Psoas muscle (tissue), 8 donors: ENCODE measurements around the gene HOXB5. TPM values are rescaled to one million over a fixed set of nuclear protein-coding genes. Genes with fewer than 3 reads are reported as not detected.

Experiments
- ATAC-seq, 4 donors: fragments of 200-7000 bp; cut with Tn5 transposase; one replicate each; pipeline ENCODE4 v1.9.1; 2020; ENCODE audit warnings: moderate library complexity in 3 of 4, mild to moderate bottlenecking in 2 of 4
- DNase-seq, 2 donors: peaks; one replicate each; pipeline ENCODE4 v3.0.0-alpha.2; 2020
- H3K27ac ChIP-seq: fragments of 200-600 bp; one replicate; pipeline ENCODE4 v1.8.0; 2022
- H3K27me3 ChIP-seq, 3 donors: fragments of 200-600 bp in 1 of 3; one replicate each; pipeline versions ENCODE4 v1.6.1 to v1.8.0; 2013 to 2022; ENCODE audit warnings: low read length in 2 of 3, mild to moderate bottlenecking in 2 of 3, moderate library complexity in 1 of 3; ENCODE audit not compliant: insufficient read depth in 3 of 3
- H3K36me3 ChIP-seq, 2 donors: fragments of 200-600 bp in 1 of 2; one replicate each; pipeline versions ENCODE4 v1.6.1 to v1.8.0; 2013 to 2022; ENCODE audit warnings: low read depth in 1 of 2, mild to moderate bottlenecking in 1 of 2, moderate library complexity in 1 of 2; ENCODE audit not compliant: insufficient read depth in 1 of 2
- H3K4me1 ChIP-seq: fragments of 200-600 bp; one replicate; pipeline ENCODE4 v1.8.0; 2022
- H3K4me3 ChIP-seq: fragments of 200-600 bp; one replicate; pipeline ENCODE4 v1.8.0; 2022; ENCODE audit warnings: mild to moderate bottlenecking
- H3K9me3 ChIP-seq: fragments of 200-600 bp; one replicate; pipeline ENCODE4 v1.8.0; 2022
- CTCF ChIP-seq: fragments of 200-600 bp; IDR thresholded peaks from one replicate; pipeline ENCODE4 v1.8.0; 2022; ENCODE audit warnings: antibody characterized with exemption
- WGBS, 3 donors: extraction: QIAGEN DNeasy Blood & Tissue Kit; methylation state at CpG; one replicate each; pipeline versions ENCODE4 v1.1.6 to v1.1.7; 2013; 5-methylcytosine and 5-hydroxymethylcytosine counted together
- intact Hi-C, 2 donors: fragments of 100-400 bp; cut with DNase I; formaldehyde crosslinking; loops; one replicate each; pipeline versions ENCODE4 v1.11.0 to v1.14.2; 2022
- polyA plus RNA-seq, 3 donors: library from polyadenylated mRNA; stranded (reverse); fragments of 200-250 nt; gene quantifications; one replicate each; pipeline ENCODE4 v1.2.3, GENCODE V29; 2013
- total RNA-seq, 4 donors: library from RNA; stranded (reverse); fragmentation: NEBNext Ultra II Directional in 2 of 4; extraction: Animal tissue kit (Norgen Biotek cat#: 25700) in 2 of 4; gene quantifications; one replicate each; pipeline versions ENCODE4 v1.2.1 to v1.2.4, GENCODE V29; 2021 to 2023
- donor health status: healthy with polysubstance abuse.
- donor health status: DM: no; HTN: no; CAD: no; lungs with moderate emphysema.
- donor health status: Bipolar disorder and iron deficiency.
- donor health status: healthy.
- donor health status: DM: yes; HTN: yes; CAD: no.
- donor health status: DM: no; HTN: no; CAD: no.
- donor health status: DM: no; HTN: no; CAD: no.
- donor health status: DM: yes; HTN: yes; CAD: no.

The HOXB5 gene
- total and polyA plus RNA-seq, 7 donors: 0.03 to 0.71 (median 0.20) TPM; not detected in 1

DNA sequence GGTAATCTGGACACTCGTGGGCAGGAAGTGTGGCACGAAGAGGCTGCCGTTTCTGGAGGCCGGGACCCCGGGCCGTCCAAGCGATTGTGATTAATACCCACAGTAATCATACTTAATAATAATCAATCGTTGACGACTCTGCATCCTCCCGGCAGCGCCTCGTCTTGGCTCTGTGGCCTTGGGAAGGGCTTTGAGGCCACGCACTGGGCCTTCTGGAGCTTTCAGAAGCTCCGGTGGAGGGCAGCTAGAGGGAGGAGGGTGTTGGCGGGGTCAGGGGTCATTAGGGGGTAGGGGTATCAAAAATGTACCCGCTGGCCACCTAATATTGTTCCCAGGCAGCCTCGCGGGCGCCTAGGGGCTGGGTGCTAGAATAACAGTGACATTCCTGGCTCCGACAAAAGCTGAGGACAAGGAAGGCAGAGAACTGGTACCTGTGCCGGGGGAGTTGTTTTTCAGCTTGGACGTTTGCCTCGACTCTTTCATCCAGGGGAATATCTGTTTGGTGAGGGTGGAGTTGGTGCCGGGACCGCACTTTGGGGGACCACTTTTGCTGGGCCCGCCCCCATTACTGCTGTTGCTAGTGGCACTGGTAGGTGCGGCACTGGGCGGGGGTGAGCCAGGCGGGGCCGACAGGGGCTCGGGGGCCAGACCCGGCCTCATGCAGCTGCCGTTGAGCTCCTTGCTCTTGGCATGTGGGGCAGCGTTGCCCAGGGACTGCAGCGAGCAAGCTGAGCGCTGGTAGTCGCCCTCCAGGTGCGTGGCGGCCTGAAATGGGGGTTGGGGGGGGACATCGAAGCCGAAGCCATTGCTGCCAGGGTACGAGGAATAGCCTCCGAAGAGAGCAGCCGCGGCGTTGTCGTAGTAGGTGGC is 41.7 kb downstream of the HOXB5 start:
- H3K27ac ChIP-seq: no peak overlapping the region
- 76 to 77% (median 77%) methylated on average over 47 of the region's 47 CpGs for WGBS, 3 donors
- H3K4me3 ChIP-seq: no peak overlapping the region
- no peak for TF ChIP-seq CTCF
- H3K4me1 ChIP-seq: peaks cover 2% of the 10 kb centered on the region
- ATAC-seq: no peak
- intact Hi-C loops: no loop called here
- H3K36me3 ChIP-seq: peaks cover 0 to 8% of the 10 kb centered on the region in 2 donors
- no peak for DNase-seq
- peaks cover 0 to 8% (median 2%) of the 10 kb centered on the region in 3 donors for H3K27me3 ChIP-seq
- H3K9me3 ChIP-seq: no peaks in the 10 kb centered on the region

DNA sequence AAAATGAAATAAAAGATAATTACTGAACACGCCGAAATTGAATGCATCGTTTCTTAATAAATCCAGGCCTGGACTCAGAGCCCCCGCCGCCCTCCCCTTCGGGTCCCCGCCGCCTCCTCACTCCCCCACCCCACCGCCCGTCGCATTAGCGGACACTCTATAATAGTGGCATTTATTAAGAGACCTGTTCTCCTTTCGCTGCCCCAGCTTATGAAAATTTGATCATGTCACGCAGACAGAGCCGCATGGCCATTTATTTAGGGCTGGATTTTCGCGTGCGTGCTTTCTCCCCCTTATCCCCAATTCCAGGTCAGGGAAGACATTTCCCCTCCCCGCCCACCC is 42.4 kb downstream of the HOXB5 start:
- Histone ChIP-seq H3K4me3 (no peak overlapping the region), H3K4me1 (no peaks in the 10 kb centered on the region), H3K9me3 (no peaks in the 10 kb centered on the region), H3K36me3 (peaks cover 0 to 8% of the 10 kb centered on the region in 2 donors), H3K27me3 (peaks cover 0 to 8% (median 2%) of the 10 kb centered on the region in 3 donors), H3K27ac (no peak overlapping the region)
- no peak for DNase-seq
- TF ChIP-seq CTCF: no peak
- no peak for ATAC-seq
- intact Hi-C loops: no loop called here
- 71 to 86% (median 81%) methylated on average over 19 of the region's 19 CpGs for whole genome bisulfite sequencing, 3 donors

DNA sequence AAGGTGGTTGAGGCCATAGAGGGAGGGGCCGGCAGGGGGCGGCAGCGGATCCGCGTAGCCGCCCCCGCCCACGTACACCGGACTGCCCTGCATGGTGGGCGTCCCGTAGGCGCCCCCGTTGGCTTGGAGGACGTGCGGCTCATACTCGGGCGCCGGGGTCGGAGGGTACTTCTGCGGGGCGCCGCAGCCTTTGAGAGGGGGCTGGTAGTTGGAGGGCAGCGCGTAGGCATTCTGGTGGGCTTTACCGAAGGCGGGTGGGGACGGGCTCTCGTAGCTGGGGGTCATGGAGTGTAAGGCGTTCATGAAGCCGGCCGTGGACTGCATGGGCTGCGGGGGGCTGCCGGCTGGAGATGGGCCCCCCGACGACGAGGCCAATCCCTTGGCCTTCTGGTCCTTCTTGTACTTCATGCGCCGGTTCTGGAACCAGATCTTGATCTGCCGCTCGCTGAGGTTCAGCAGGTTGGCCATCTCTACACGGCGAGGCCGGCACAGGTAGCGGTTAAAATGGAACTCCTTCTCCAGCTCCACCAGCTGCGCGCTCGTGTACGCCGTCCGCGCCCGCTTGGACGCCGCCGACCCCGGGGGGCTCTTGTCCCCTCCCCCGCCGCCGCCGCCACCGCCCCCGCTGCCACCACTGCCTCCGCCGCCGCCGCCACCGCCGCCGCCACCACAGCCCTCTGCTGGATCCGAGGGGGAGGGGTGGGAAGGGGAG is 42.9 kb downstream of the HOXB5 start:
- ATAC-seq: no peak
- H3K27me3 ChIP-seq: peaks cover 0 to 8% (median 2%) of the 10 kb centered on the region in 3 donors
- peaks cover 2% of the 10 kb centered on the region for H3K4me1 ChIP-seq
- no peak for DNase-seq
- 61 to 62% (median 61%) methylated on average over 56 to 70 of the region's 70 CpGs for WGBS, 3 donors
- intact Hi-C loops: no loop called here
- TF ChIP-seq CTCF: no peak
- no peak overlapping the region for H3K27ac ChIP-seq
- H3K36me3 ChIP-seq: peaks cover 0 to 8% of the 10 kb centered on the region in 2 donors
- H3K9me3 ChIP-seq: no peaks in the 10 kb centered on the region
- H3K4me3 ChIP-seq: no peak overlapping the region

- intact Hi-C loops: no loop called here
- no peak for ATAC-seq
- DNase-seq: no peak
- no peak overlapping the region for H3K4me3 ChIP-seq
- 78 to 80% (median 78%) methylated on average over 18 of the region's 18 CpGs for WGBS, 3 donors
- peaks cover 0 to 8% of the 10 kb centered on the region in 2 donors for H3K36me3 ChIP-seq
- no peak overlapping the region for H3K27ac ChIP-seq
- no peak for TF ChIP-seq CTCF
- peaks cover 0 to 5% (median 2%) of the 10 kb centered on the region in 3 donors for H3K27me3 ChIP-seq
- peaks cover 5% of the 10 kb centered on the region for H3K4me1 ChIP-seq
- no peaks in the 10 kb centered on the region for H3K9me3 ChIP-seq
Observed at GRCh38 chr17:48549914-48550501, 43.6 kb downstream of the HOXB5 start.
